Measurements from ENCODE around the gene TRHDE. TPM values are rescaled to one million over a fixed set of nuclear protein-coding genes. Genes with fewer than 3 reads are reported as not detected.

TRHDE gene
- total RNA-seq, 6 experiments from 2014 or later: 65.7 to 106 (median 93.3) TPM

- Mint-ChIP-seq H3K27me3 (ENCODE audit: insufficient read depth) (no peaks in the 10 kb centered on the region), H3K9me3 (peaks cover 3% of the 10 kb centered on the region; the same call in 1 of the 2 replicates), H3K36me3 (ENCODE audit: low read depth) (peaks cover 55% of the 10 kb centered on the region), H3K4me3 (no peak overlapping the region), H3K27ac (no peak overlapping the region), H3K4me1 (ENCODE audit: low read depth) (peaks cover 60% of the 10 kb centered on the region)
- DNase-seq: no peak
- no peak for TF ChIP-seq CTCF (IDR thresholded peaks at IDR 0.05)
These were observed 35.1 kb downstream of the TRHDE start for GRCh38 chr12:72307229-72307628.

- TF ChIP-seq CTCF (IDR thresholded peaks at IDR 0.05): no peak
- Mint-ChIP-seq H3K36me3 (ENCODE audit: low read depth) (peaks cover 26% of the 10 kb centered on the region), H3K9me3 (no peaks in the 10 kb centered on the region), H3K4me3 (no peak overlapping the region), H3K4me1 (ENCODE audit: low read depth) (peaks cover 43% of the 10 kb centered on the region), H3K27ac (peak overlapping the region; percentile 8; the same call in 1 of the 2 replicates), H3K27me3 (ENCODE audit: insufficient read depth) (no peaks in the 10 kb centered on the region)
- no peak for DNase-seq
These were observed 39.8 kb downstream of the TRHDE start for GRCh38 chr12:72311946-72312345.

- Mint-ChIP-seq H3K4me1 (ENCODE audit: low read depth) (peaks cover 43% of the 10 kb centered on the region), H3K36me3 (ENCODE audit: low read depth) (peaks cover 37% of the 10 kb centered on the region), H3K4me3 (no peak overlapping the region), H3K27ac (no peak overlapping the region), H3K9me3 (no peaks in the 10 kb centered on the region), H3K27me3 (ENCODE audit: insufficient read depth) (peaks cover 2% of the 10 kb centered on the region; the same call in 1 of the 2 replicates)
- TF ChIP-seq CTCF (IDR thresholded peaks at IDR 0.05): no peak
- DNase-seq: no peak
These were observed 41.6 kb downstream of the TRHDE start for GRCh38 chr12:72313806-72314205.

- peaks cover 28% of the 10 kb centered on the region; the same call in 1 of the 2 replicates for H3K36me3 Mint-ChIP-seq (ENCODE audit: low read depth)
- peaks cover 2% of the 10 kb centered on the region; the same call in 1 of the 2 replicates for H3K27me3 Mint-ChIP-seq (ENCODE audit: insufficient read depth)
- no peak overlapping the region for H3K27ac Mint-ChIP-seq
- H3K9me3 Mint-ChIP-seq: no peaks in the 10 kb centered on the region
- no peak for TF ChIP-seq CTCF (IDR thresholded peaks at IDR 0.05)
- no peak for DNase-seq
- H3K4me3 Mint-ChIP-seq: no peak overlapping the region
- H3K4me1 Mint-ChIP-seq (ENCODE audit: low read depth): peaks cover 39% of the 10 kb centered on the region
These were observed 43.7 kb downstream of the TRHDE start for GRCh38 chr12:72315858-72316257.

GRCh38 chr12:72318341-72318740 lies 46.2 kb downstream of the TRHDE start:
- no peak for TF ChIP-seq CTCF (IDR thresholded peaks at IDR 0.05)
- Mint-ChIP-seq H3K36me3 (ENCODE audit: low read depth) (peaks cover 32% of the 10 kb centered on the region; the same call in 1 of the 2 replicates), H3K27ac (no peak overlapping the region), H3K4me1 (ENCODE audit: low read depth) (peaks cover 50% of the 10 kb centered on the region), H3K4me3 (no peak overlapping the region), H3K9me3 (no peaks in the 10 kb centered on the region), H3K27me3 (ENCODE audit: insufficient read depth) (peaks cover 2% of the 10 kb centered on the region; the same call in 1 of the 2 replicates)
- no peak for DNase-seq
